SU-DHL-6 (cell line): ENCODE measurements around the gene NDUFC1.
"Not testable (repeated sequence)": the region's sequence is repeated elsewhere in the genome, so short reads cannot be mapped to it uniquely, and the experiment has no call there.

Experiments used
- H2AFZ ChIP-seq: fragments of 200-600 bp; sonication (generic); 2 replicates; pipeline ENCODE4 v1.6.1; 2014; ENCODE audit warnings: low read depth, mild to moderate bottlenecking, moderate library complexity, mixed read lengths, antibody characterized with exemption, low read length; ENCODE audit not compliant: severe bottlenecking
- H3F3A ChIP-seq: fragments of 200-600 bp; shearing (Covaris generic); 2 replicates; pipeline ENCODE4 v1.6.0; 2016; ENCODE audit warnings: antibody characterized with exemption, mild to moderate bottlenecking; ENCODE audit not compliant: insufficient read depth
- H3K27ac ChIP-seq: fragments of 200-600 bp; sonication (generic); 2 replicates; pipeline ENCODE4 v1.5.1; 2016; ENCODE audit warnings: low read depth, mild to moderate bottlenecking, low read length, moderate library complexity, mixed read lengths
- H3K27me3 ChIP-seq: fragments of 200-600 bp; sonication (generic), shearing (Covaris generic); 2 replicates; pipeline ENCODE4 v1.6.0; 2014; ENCODE audit warnings: mild to moderate bottlenecking, low read length
- H3K36me3 ChIP-seq: fragments of 200-600 bp; sonication (generic); 2 replicates; pipeline ENCODE4 v1.6.1; 2014; ENCODE audit warnings: mild to moderate bottlenecking, low read length, mixed read lengths
- H3K4me2 ChIP-seq: fragments of 300-600, 200-600 bp; shearing (Covaris generic), sonication (generic); 2 replicates; pipeline ENCODE4 v1.6.0; 2014; ENCODE audit warnings: low read length, low read depth, mild to moderate bottlenecking; ENCODE audit not compliant: poor library complexity, severe bottlenecking
- H3K4me3 ChIP-seq: fragments of 200-600 bp; sonication (generic); 2 replicates; pipeline ENCODE4 v1.5.1; 2014; ENCODE audit warnings: antibody characterized with exemption, low read length, mild to moderate bottlenecking, mixed read lengths; ENCODE audit not compliant: insufficient read depth, poor library complexity, severe bottlenecking
- H3K79me2 ChIP-seq: fragments of 200-600 bp; sonication (generic); 2 replicates; pipeline ENCODE4 v1.6.1; 2014; ENCODE audit warnings: mild to moderate bottlenecking, low read length, moderate library complexity; ENCODE audit not compliant: insufficient read depth
- H3K9ac ChIP-seq: fragments of 200-600 bp; sonication (generic); 2 replicates; pipeline ENCODE4 v1.7.0; 2014; ENCODE audit warnings: mild to moderate bottlenecking, low read length
- H3K9me2 ChIP-seq: fragments of 200-600 bp; sonication (generic); replicated peaks from 2 replicates; pipeline ENCODE4 v1.6.1; 2014; ENCODE audit warnings: low read length; ENCODE audit not compliant: insufficient read depth
- H3K9me3 ChIP-seq: fragments of 200-600 bp; sonication (generic); 2 replicates; pipeline ENCODE4 v1.6.1; 2014; ENCODE audit warnings: low read length, mixed read lengths; ENCODE audit not compliant: insufficient read depth
- H4K20me1 ChIP-seq: fragments of 200-600 bp; sonication (generic); 2 replicates; pipeline ENCODE4 v1.6.1; 2014; ENCODE audit warnings: low read depth, mild to moderate bottlenecking, antibody characterized with exemption, low read length, moderate library complexity, mixed read lengths
- EZH2phosphoT487 ChIP-seq: fragments of 200-600 bp; sonication (generic), shearing (Covaris generic); conservative IDR thresholded peaks from 2 replicates; pipeline ENCODE4 v1.6.1; 2018; ENCODE audit warnings: mild to moderate bottlenecking, antibody characterized with exemption, low read length, moderate library complexity, mixed read lengths
- TF ChIP-seq, protein P1 (sequence below): fragments of 200-600 bp; sonication (generic); IDR thresholded peaks from one replicate; pipeline ENCODE4 v1.5.1; 2017; ENCODE audit warnings: antibody characterized with exemption, mild to moderate bottlenecking, low read length, moderate library complexity; ENCODE audit not compliant: insufficient read depth, poor library complexity, severe bottlenecking

NDUFC1 gene

DNA sequence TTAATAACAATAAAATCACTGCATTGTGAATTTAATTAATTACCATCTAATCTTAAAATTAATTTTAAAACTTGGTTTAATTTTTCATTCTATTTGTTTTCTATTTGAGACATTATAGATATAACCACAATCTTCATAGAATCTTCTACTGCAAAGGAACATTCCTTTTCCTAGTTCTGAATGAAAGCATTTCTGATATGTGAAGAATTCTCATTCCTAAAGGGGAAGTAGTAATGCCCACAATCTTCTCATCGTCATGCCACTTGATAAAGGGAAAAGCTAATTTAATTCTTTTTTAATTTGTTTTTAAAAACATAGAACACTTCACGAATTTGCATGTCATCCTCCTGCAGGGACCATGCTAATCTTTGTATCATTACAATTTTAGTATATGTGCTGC lies 45.9 kb downstream of the NDUFC1 start:
- Histone ChIP-seq H3K9me3 (no peaks in the 10 kb centered on the region), H3K79me2 (no peaks in the 10 kb centered on the region), H3K9me2 (no peaks in the 10 kb centered on the region), H3K4me2 (no peak overlapping the region), H3K9ac (no peak overlapping the region), H3F3A (no peaks in the 10 kb centered on the region), H2AFZ (no peak overlapping the region), H3K4me3 (no peak overlapping the region), H3K36me3 (no peaks in the 10 kb centered on the region), H3K27me3 (no peaks in the 10 kb centered on the region), H3K27ac (no peak overlapping the region), H4K20me1 (no peaks in the 10 kb centered on the region)
- TF ChIP-seq, protein P1, sequence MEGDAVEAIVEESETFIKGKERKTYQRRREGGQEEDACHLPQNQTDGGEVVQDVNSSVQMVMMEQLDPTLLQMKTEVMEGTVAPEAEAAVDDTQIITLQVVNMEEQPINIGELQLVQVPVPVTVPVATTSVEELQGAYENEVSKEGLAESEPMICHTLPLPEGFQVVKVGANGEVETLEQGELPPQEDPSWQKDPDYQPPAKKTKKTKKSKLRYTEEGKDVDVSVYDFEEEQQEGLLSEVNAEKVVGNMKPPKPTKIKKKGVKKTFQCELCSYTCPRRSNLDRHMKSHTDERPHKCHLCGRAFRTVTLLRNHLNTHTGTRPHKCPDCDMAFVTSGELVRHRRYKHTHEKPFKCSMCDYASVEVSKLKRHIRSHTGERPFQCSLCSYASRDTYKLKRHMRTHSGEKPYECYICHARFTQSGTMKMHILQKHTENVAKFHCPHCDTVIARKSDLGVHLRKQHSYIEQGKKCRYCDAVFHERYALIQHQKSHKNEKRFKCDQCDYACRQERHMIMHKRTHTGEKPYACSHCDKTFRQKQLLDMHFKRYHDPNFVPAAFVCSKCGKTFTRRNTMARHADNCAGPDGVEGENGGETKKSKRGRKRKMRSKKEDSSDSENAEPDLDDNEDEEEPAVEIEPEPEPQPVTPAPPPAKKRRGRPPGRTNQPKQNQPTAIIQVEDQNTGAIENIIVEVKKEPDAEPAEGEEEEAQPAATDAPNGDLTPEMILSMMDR, result no peak
- TF ChIP-seq EZH2phosphoT487, result no peak

- H3K36me3 ChIP-seq, H3K4me2 ChIP-seq, H4K20me1 ChIP-seq, H2AFZ ChIP-seq, H3K9me3 ChIP-seq, H3F3A ChIP-seq, H3K79me2 ChIP-seq, H3K27me3 ChIP-seq, H3K9ac ChIP-seq, H3K9me2 ChIP-seq, H3K27ac ChIP-seq, H3K4me3 ChIP-seq: not testable (repeated sequence)
These were observed 46.7 kb downstream of the NDUFC1 start for GRCh38 chr4:139255581-139255980.

DNA sequence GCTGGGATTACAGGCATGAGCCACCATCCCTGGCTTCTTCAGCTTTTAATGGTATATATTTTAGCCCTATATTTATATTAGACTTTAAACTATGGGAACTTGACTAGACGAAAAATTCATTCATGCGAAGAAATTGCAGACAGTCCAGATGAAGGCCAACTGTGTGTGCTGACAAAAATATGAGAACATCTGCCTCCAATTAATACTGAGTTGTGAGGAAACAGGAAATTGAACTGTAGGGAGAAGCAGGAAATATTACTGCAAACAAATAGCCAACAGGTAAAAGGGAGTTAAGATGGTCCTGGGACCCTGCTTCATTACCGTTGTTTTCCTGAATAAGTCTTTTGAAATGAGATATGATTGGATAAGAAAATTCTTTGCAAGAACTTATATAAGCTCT lies 48.6 kb downstream of the NDUFC1 start:
- Histone ChIP-seq H3K9ac (no peak overlapping the region), H3K79me2 (no peaks in the 10 kb centered on the region), H3K9me2 (no peaks in the 10 kb centered on the region), H3K4me2 (no peak overlapping the region), H3K27me3 (no peaks in the 10 kb centered on the region), H2AFZ (no peak overlapping the region), H4K20me1 (no peaks in the 10 kb centered on the region), H3K27ac (no peak overlapping the region), H3F3A (no peaks in the 10 kb centered on the region), H3K9me3 (no peaks in the 10 kb centered on the region), H3K36me3 (no peaks in the 10 kb centered on the region), H3K4me3 (no peak overlapping the region)
- no peak for TF ChIP-seq EZH2phosphoT487
- TF ChIP-seq, protein P1, result no peak

- Histone ChIP-seq H4K20me1 (no peaks in the 10 kb centered on the region), H3K27ac (no peak overlapping the region), H2AFZ (no peak overlapping the region), H3K4me2 (no peak overlapping the region), H3F3A (no peaks in the 10 kb centered on the region), H3K79me2 (no peaks in the 10 kb centered on the region), H3K9ac (no peak overlapping the region), H3K9me3 (no peaks in the 10 kb centered on the region), H3K27me3 (no peaks in the 10 kb centered on the region), H3K9me2 (no peaks in the 10 kb centered on the region), H3K36me3 (no peaks in the 10 kb centered on the region), H3K4me3 (no peak overlapping the region)
- TF ChIP-seq, protein P1, result no peak
- TF ChIP-seq EZH2phosphoT487, result no peak
These were observed 49.2 kb downstream of the NDUFC1 start for GRCh38 chr4:139253046-139253445.
